Activated CD8-positive, alpha-beta memory T cell treated with anti-CD3 and anti-CD28 coated beads, Interleukin-2, amount 10 ng/mL, durations not matched to agents 7 days and 5 days (primary cell): ENCODE measurements around the gene RASGEF1C. TPM values are rescaled to one million over a fixed set of nuclear protein-coding genes. Genes with fewer than 3 reads are reported as not detected.

ENCODE experiments used
- ATAC-seq: fragments of 150-1000 bp; cut with Tn5 transposase; one replicate; pipeline ENCODE4 v1.10.0; 2021; ENCODE audit warnings: moderate library complexity
- CTCF ChIA-PET: fragments of 350-600 bp; sonication (Branson Sonifier 250); formaldehyde crosslinking; loops from one replicate; lab custom pipeline; 2021; ENCODE audit warnings: antibody characterized with exemption; lab: Charles Lee
- DNase-seq: peaks from one replicate; pipeline ENCODE4 v3.0.0-alpha.2; 2020
- H3K27ac Mint-ChIP-seq: one replicate; pipeline ENCODE4 v1.8.0; 2021; ENCODE audit warnings: mild to moderate bottlenecking, mixed read lengths
- H3K27me3 Mint-ChIP-seq: one replicate; pipeline ENCODE4 v1.8.0; 2021; ENCODE audit warnings: mixed read lengths
- H3K36me3 Mint-ChIP-seq: one replicate; pipeline ENCODE4 v1.8.0; 2021; ENCODE audit warnings: mild to moderate bottlenecking, mixed read lengths
- H3K4me1 Mint-ChIP-seq: one replicate; pipeline ENCODE4 v1.8.0; 2021; ENCODE audit warnings: mixed read lengths
- H3K4me3 Mint-ChIP-seq: one replicate; pipeline ENCODE4 v1.8.0; 2021; ENCODE audit warnings: mild to moderate bottlenecking, moderate library complexity, mixed read lengths
- H3K9me3 Mint-ChIP-seq: one replicate; pipeline ENCODE4 v1.8.0; 2022; ENCODE audit warnings: low read depth, mixed read lengths
- total RNA-seq, 2 experiments: library from RNA; stranded (reverse); gene quantifications; one replicate each; pipeline ENCODE4 v1.2.3, GENCODE V29; 2021

RASGEF1C gene
- total RNA-seq, 2 experiments from 2014 or later: not detected

DNA sequence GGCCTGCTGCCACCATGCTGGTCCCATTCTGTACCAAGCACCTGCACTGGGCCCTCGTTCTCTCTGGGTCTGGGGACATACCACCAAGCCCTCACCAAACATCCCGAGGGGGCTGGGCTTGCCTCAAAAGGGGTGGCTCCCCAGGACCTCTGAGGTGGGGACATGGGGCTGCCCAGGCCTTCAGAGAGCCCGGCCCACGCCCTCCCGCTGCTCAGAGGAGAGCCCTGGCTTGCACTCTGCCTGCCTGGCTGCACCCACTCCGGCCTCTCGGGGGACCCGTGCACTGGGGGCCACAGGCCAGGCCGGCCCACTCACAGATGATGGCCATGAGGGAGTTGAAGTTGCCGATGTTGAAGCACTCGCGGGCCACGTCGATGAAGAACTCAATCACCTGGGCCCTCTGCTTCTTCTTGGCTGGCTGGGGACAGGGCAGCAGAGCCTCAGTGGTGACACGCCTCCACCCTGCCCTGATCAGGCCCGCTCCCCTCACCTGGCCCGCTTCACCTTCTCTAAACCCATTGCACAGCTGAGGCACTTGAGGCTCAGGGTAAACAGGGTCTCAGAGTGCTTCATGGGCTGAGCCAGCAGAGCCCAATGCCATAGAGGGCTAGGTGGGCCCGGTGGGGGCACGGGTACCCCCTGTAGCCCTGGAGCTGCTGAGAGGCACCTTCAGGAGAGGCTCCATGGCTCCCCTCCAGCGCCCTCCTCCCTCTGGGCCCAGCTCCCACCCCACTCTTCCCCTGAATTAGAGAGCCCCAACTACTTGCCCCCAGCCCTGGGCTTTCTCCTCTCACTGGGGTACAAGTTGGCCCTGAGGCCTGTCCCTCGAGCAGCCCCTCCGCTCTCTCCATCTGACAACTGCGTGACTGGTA is 89.7 kb downstream of the RASGEF1C start:
- Mint-ChIP-seq H3K9me3 (no peaks in the 10 kb centered on the region), H3K36me3 (no peaks in the 10 kb centered on the region), H3K4me3 (no peak overlapping the region), H3K27ac (no peak overlapping the region), H3K27me3 (peaks cover 10% of the 10 kb centered on the region), H3K4me1 (no peaks in the 10 kb centered on the region)
- ATAC-seq (no peak), DNase-seq (no peak)
- CTCF ChIA-PET: no interaction called here

DNA sequence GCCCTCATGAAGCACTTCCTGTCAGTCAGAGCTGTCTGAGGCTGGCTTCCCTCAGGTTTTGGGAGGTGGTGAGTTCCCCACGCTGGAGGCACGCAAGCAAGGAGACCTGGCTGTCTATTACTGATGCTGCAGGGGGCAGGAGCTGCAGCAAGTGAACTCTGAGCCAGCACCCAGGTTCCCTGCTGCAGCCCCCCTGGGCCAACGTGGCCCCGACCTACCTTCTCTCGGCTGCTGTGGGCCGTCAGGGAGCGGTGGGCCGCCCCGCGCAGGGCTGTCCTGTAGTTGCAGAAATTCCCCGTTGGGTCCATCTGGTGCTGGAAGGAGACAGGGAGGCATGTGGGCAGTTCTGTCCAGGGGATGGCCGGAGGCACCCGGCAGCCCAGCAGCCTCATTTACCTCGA is 90.6 kb downstream of the RASGEF1C start:
- CTCF ChIA-PET: no interaction called here
- no peak overlapping the region for H3K4me3 Mint-ChIP-seq
- H3K27me3 Mint-ChIP-seq: peaks cover 4% of the 10 kb centered on the region
- H3K36me3 Mint-ChIP-seq: no peaks in the 10 kb centered on the region
- ATAC-seq: no peak
- DNase-seq: no peak
- no peaks in the 10 kb centered on the region for H3K9me3 Mint-ChIP-seq
- H3K27ac Mint-ChIP-seq: no peak overlapping the region
- H3K4me1 Mint-ChIP-seq: no peaks in the 10 kb centered on the region

DNA sequence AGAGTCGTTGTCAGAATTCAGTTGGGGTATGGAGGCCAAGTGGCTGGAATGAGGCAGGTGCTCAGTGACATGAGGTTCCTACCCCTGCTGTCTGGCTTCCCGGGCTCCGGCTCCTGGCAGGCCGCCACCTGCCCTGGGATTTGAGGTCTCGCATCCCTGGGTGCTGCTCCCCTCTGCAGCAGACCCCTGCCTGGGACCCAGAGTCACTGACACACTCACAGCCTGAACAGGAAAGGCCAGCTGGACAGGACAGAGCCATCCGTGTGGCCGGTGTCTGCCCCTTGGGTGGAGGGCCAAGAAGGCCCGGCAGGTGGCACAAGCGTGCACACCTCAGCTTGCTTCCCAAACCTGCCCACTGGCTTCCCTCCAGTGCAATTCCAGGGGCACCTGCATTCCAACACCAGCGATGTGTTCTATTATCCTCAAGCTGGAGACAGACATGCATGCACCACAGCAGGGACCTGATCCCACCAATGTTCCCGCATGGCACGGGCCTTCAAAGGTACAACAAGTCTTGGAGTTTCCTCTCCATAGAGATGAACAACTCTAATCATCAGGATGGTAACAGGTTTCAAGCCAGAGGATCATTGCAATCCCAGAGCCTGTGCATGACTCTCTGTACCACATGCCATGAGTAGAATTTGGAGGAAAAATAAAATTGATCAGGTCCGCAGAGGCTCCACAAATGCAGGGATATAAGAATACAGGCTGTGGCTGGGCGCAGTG is 91.8 kb downstream of the RASGEF1C start:
- DNase-seq (no peak), ATAC-seq (no peak)
- CTCF ChIA-PET: no interaction called here
- Mint-ChIP-seq H3K27ac (no peak overlapping the region), H3K9me3 (no peaks in the 10 kb centered on the region), H3K4me3 (no peak overlapping the region), H3K4me1 (no peaks in the 10 kb centered on the region), H3K27me3 (no peaks in the 10 kb centered on the region), H3K36me3 (no peaks in the 10 kb centered on the region)

DNA sequence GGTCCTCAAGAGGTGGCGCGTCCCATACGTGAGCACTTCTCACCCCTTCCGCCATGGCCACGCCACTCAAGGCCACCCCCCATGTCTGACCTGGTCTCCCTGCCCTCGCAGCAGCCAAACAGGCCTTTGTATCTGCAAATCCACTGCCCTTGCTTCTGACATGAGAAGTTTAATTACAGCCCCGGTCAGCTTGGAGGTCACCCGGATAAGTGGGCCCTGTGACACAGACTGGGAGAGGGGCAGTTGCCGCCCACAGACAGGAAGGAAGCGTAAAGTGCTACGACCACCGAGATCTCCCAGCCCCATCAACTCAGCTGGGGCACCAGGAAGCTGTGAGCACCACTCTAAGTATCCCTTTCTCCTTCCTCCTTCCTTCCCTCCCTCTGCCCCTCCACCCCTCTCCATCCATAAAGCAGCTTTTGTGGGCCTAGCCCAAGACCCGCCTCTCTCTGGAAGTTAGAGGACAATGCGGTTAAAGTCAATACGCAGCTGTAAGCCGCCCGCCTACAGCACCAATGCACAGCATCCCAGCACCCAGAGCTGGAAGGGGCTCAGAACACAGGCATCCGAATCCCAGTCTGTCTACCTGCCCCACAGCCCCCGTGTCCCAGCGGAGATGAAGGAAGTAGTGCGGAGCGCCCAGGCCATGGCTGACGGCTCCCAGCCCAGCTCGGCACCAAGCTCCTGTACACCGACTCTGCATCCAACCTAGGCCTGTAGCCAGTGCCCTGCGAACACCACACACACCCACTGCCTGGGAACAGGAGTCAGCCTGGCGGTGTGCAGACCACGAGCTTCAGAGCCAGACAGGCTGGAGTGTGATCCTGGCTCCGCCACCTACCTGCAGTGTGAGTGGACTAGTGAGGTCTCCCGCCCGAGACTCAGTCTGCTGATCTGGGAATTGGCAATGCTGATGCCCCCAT is 92.7 kb downstream of the RASGEF1C start:
- CTCF ChIA-PET: no interaction called here
- ATAC-seq (no peak), DNase-seq (no peak)
- Mint-ChIP-seq H3K4me1 (no peaks in the 10 kb centered on the region), H3K27ac (no peak overlapping the region), H3K9me3 (no peaks in the 10 kb centered on the region), H3K36me3 (no peaks in the 10 kb centered on the region), H3K4me3 (no peak overlapping the region), H3K27me3 (no peaks in the 10 kb centered on the region)

DNA sequence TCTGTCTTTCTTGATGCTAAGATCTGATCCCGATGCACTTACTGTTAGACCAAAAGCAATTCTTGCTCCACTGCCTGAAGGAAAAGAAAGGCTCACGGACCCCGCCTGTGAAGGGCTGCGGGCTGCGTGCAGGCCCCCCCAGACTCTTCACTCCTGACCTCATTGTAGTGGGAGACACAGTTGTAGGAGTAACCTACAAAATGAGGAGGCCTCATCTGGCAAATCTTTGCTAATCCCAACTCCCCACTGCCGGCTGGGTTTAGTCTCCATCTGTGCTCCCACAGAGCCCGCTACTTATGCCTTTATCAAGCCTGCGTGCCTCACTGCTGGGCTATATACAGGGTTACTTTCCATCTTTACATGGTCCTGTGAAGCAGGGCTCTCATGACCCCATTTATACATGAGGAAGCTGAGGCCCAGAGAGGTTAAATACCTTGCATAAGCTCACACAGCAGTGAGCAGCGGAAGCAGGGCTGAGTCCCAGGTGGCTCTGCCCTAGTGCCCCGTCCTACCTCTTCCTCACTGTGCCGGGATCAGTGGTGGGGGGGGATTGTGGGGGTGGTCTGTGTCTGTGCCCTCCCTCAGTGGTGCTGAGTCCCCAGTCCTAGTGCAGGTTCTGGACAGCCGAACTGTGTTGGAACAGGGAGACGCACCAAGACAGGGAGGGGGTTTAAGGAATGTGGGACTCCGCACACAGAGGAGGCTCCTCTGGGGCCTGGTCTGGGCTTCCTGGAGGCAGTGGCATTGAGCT is 93.5 kb downstream of the RASGEF1C start:
- no peak for ATAC-seq
- Mint-ChIP-seq H3K9me3 (no peaks in the 10 kb centered on the region), H3K36me3 (no peaks in the 10 kb centered on the region), H3K4me3 (no peak overlapping the region), H3K27ac (no peak overlapping the region), H3K4me1 (no peaks in the 10 kb centered on the region), H3K27me3 (no peaks in the 10 kb centered on the region)
- DNase-seq: no peak
- CTCF ChIA-PET: no interaction called here

DNA sequence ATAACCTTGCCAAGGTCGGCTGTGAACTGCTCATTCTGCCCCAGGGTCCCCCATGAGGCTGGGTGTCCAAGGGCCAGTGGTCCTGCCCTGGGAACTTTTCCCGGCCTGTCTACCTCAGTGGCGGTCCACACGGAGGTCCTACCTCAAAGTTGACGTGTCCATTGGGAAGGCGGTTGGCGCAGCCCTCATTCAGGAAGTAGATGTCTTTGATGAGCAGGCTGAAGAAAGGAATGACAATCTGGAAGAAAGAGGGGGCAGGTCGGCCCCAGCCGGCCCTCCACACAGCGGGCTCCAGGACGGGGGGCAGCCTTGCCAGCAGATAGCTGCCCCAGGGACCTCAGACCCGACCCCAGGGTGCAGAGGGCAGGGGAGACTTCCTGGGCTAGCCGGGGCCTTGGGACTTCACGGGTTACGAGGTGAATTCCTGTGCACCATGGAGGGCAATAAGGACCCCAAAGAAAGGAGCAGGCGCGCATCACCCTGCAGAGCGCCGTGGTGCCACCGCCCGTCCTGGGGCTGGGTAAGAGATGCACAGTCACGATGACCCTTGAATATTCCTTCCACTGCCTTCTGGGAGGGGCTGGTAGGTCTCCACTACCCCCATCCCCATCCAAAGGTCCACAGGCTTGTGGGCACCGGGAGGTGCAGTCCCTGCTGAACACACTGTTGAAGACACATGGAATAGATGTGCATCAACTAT is 94.6 kb downstream of the RASGEF1C start:
- Mint-ChIP-seq H3K4me3 (no peak overlapping the region), H3K27me3 (peaks cover 2% of the 10 kb centered on the region), H3K27ac (no peak overlapping the region), H3K9me3 (no peaks in the 10 kb centered on the region), H3K36me3 (no peaks in the 10 kb centered on the region), H3K4me1 (no peaks in the 10 kb centered on the region)
- ATAC-seq (no peak), DNase-seq (no peak)
- CTCF ChIA-PET: no interaction called here

DNA sequence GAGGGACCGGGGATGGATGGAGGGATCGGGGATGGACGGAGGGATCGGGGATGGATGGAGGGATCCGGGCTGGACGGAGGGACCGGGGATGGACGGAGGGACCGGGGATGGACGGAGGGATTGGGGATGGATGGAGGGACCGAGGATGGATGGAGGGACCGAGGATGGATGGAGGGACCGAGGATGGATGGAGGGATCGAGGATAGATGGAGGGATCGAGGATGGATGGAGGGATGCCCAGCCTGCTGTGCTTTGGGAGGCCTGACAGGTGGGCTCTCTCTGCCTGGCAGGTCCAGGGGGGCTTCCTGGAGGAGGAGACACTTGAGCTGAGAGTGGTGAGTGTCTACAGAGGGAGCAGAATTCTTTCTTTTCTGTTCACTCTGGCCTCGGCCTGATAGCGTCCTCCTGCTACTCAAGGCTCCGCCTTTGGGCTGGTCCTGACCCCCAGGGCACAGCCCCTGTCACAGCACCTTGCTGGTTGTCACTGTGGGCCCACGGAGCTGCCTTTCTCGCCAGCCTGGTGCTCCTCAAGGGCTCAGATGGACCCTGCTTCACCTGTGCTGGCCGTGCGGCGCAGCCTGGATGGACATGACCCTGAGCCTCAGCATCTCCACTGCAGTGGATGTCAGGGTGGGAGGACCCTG is 95.2 kb downstream of the RASGEF1C start:
- H3K36me3 Mint-ChIP-seq: no peaks in the 10 kb centered on the region
- no peaks in the 10 kb centered on the region for H3K4me1 Mint-ChIP-seq
- peaks cover 3% of the 10 kb centered on the region for H3K27me3 Mint-ChIP-seq
- H3K9me3 Mint-ChIP-seq: no peaks in the 10 kb centered on the region
- ATAC-seq: no peak
- no peak overlapping the region for H3K27ac Mint-ChIP-seq
- CTCF ChIA-PET: no interaction called here
- H3K4me3 Mint-ChIP-seq: no peak overlapping the region
- no peak for DNase-seq

DNA sequence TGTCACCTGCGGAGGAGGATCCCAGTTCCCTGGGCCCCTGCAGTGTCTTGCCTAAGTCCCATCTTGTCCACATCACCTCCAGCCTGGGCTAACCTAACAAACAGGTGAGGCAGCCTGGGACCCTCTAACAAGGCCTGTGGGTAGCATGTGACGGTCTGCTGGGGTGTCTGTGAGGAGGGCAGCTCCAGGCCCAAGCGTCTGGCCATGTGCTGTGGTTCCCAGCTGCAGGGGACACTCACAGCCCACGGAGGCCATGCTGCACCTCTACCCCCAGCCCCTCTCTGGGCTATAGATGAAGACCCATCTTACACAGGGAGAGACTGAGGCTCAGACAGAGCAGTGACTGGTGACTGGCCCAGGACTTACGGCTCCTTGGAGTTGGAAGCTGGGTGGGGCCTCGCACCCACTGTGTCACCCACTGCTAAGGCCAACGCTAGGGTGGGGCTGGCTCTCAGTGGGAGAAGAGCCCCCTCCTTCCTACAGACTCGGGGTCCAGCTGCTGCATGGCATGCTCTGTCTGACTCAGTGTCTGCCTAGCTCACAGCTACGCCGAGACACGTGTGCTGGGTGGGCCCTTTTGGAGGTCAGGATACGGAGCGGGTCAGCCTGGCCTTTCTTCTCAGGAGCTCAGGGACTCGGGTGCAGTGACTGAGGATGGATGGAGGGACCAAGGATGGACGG is 96.7 kb downstream of the RASGEF1C start:
- DNase-seq (no peak), ATAC-seq (no peak)
- Mint-ChIP-seq H3K27ac (no peak overlapping the region), H3K9me3 (no peaks in the 10 kb centered on the region), H3K4me1 (no peaks in the 10 kb centered on the region), H3K4me3 (no peak overlapping the region), H3K27me3 (peaks cover 3% of the 10 kb centered on the region), H3K36me3 (peaks cover 2% of the 10 kb centered on the region)
- CTCF ChIA-PET: no interaction called here

DNA sequence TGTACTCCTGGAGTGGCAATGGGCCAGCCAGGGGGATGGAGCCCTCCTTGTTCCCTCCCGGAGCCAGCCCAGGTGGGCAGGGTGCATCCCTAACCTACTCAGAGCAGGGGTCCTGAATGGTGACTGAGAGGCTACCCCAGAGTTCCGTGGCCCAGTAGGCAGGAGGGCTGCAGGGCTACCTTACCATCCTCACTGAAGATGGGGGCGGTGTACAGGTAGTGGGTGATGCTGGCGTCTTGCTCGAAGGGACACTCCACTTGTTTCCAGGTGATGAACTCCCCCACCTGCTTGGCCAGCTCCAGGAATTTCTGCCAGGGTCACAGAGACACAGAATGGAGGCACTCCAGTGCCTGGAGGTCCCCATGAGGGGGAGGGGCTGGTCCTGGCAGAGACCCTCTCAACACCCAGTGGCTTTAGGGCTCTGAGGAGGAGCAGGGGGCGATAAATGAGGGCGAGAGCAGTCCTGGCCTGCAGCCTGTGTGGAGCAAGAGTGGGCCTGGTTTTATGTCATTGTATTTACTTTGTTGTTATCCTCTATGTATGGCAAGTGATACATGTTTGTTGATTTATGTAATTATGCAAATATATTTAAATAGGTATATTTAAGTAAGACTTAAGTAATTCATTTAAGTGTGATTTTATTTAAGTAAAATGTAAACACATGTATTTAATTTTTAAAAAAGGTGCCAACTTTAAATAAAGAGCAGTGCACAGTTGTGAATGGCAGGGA is 97.6 kb downstream of the RASGEF1C start:
- Mint-ChIP-seq H3K4me3 (no peak overlapping the region), H3K4me1 (no peaks in the 10 kb centered on the region)
- ATAC-seq: no peak

DNA sequence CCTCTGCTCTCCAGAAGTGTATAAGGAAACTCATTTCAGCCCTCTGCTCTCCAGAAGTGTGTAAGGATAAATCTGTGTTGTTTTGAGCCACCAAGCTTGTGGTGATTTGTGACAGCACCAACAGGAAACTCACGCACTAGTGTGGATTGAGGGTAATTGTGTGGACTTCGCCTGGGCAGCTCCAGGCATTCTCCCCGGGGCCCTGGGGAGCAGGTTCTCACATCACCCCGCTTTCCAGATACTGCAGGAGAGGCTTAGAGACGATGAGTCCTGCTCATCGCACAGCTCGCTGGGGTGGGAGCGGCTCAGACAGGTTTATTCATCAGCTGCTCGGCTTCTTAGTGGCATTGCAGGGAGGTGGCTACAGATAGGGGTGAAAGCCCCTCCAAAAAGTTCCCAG is 99.1 kb downstream of the RASGEF1C start:
- H3K4me3 Mint-ChIP-seq: no peak overlapping the region
- H3K27me3 Mint-ChIP-seq: peaks cover 7% of the 10 kb centered on the region
- CTCF ChIA-PET: no interaction called here

More for the DNA sequence above, 97.6 kb downstream of the RASGEF1C start:
- Mint-ChIP-seq H3K9me3 (peaks cover 4% of the 10 kb centered on the region), H3K36me3 (peaks cover 2% of the 10 kb centered on the region), H3K27ac (no peak overlapping the region), H3K27me3 (peaks cover 7% of the 10 kb centered on the region)
- DNase-seq: no peak
- CTCF ChIA-PET: no interaction called here

DNA sequence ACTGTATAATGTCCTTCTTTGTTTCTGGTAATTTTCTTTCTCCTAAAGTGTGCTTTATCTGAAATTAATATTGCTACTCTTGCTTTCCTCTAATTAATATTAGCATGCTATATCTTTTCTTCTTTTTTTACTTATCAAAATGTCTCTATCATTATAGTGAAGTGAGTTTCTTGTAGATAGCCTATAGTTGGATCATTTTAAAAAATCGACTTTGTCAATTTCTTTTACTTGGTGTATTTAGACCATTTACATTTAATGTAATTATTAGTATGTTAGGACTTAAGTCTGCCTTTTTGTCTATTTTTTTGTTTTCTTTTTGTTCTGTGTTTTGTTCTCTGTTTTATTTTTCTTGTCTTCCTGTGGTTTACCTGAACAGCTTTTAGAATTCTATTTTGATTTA is 102.0 kb downstream of the RASGEF1C start:
- ATAC-seq (no peak), DNase-seq (no peak)
- Mint-ChIP-seq H3K4me1 (no peaks in the 10 kb centered on the region), H3K4me3 (no peak overlapping the region), H3K9me3 (peaks cover 8% of the 10 kb centered on the region), H3K27me3 (peaks cover 13% of the 10 kb centered on the region), H3K27ac (no peak overlapping the region), H3K36me3 (peaks cover 2% of the 10 kb centered on the region)
- CTCF ChIA-PET: interaction anchor here (0.6 kb wide), 1 partner anchor 52 kb away, joined by 4 read pairs; no protein-coding TSS in a partner anchor

More for the DNA sequence above, 99.1 kb downstream of the RASGEF1C start:
- peaks cover 2% of the 10 kb centered on the region for H3K36me3 Mint-ChIP-seq
- ATAC-seq: no peak
- no peaks in the 10 kb centered on the region for H3K4me1 Mint-ChIP-seq
- no peak overlapping the region for H3K27ac Mint-ChIP-seq
- no peak for DNase-seq
- H3K9me3 Mint-ChIP-seq: peaks cover 8% of the 10 kb centered on the region
